Bronchial epithelial cell (primary cell): Measurements from ENCODE around the gene PHF13. TPM values are rescaled to one million over a fixed set of nuclear protein-coding genes. Genes with fewer than 3 reads are reported as not detected.
"Not testable (repeated sequence)": the region's sequence is repeated elsewhere in the genome, so short reads cannot be mapped to it uniquely, and the experiment has no call there.

Experiments
- DNase-seq: peaks from one replicate; pipeline ENCODE4 v3.0.0-alpha.2; 2010; ENCODE audit warnings: low read depth
- FAIRE-seq: peaks from 2 replicates; lab custom pipeline; 2011; peaks lifted over from hg19 to GRCh38; lab: Jason Lieb, UNC
- H3K27me3 ChIP-seq: 2 replicates; pipeline ENCODE4 v1.5.1; 2011; ENCODE audit warnings: low read length; ENCODE audit not compliant: control insufficient read depth, insufficient read depth
- H3K36me3 ChIP-seq: 2 replicates; pipeline ENCODE4 v1.5.1; 2011; ENCODE audit warnings: low read length; ENCODE audit not compliant: control insufficient read depth, insufficient read depth
- H3K4me3 ChIP-seq: 2 replicates; pipeline ENCODE4 v1.5.1; 2011; ENCODE audit warnings: mild to moderate bottlenecking, low read depth, low read length, control low read depth
- total RNA-seq: library from RNA; depleted of rRNA; stranded (reverse); fragments of >200 nt; gene quantifications from 2 replicates; pipeline ENCODE4 v1.2.1, GENCODE V29; 2014
- TF ChIP-seq, protein P1 (sequence below): IDR thresholded peaks from 2 replicates; pipeline ENCODE4 v1.5.1; 2011; ENCODE audit warnings: mild to moderate bottlenecking, moderate library complexity, low read length, control low read depth, inconsistent platforms; ENCODE audit not compliant: insufficient read depth, severe bottlenecking

Gene PHF13
- total RNA-seq, 1 donor from 2014 or later: 6.1 TPM

DNA sequence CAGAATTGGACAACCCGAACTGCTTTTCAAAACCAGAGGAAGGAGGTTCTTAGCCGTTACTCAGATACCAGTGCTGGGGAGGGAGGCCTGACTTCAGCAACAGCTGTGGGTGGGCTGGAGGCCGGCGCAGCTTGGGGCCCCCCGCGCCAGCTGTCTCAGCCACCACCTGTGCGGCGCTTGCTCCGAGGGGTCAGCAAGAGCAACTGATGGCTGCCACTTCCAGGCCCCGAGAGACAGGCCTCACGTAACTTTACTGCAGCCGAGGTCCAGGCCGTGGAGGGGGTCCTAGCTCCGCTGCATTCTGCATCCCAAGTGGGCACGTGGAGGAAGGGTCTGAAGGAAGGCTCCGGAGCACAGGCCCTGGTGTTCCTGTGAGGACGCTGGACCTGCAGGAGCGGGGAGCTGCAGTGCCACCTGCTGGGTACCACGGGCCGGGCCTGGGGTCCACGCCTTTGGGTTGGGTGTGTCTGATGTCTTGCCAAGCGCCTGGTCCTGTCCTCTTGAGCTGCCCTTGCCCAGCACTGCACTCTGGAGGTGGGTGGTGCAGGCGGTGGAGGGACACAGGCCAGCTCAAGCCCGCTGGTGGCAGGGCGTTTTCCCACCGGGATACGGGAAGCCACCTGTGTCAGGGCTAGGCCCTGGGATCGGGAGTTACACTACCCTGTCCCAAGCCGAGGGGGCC is 21.0 kb downstream of the PHF13 start:
- TF ChIP-seq, protein P1, sequence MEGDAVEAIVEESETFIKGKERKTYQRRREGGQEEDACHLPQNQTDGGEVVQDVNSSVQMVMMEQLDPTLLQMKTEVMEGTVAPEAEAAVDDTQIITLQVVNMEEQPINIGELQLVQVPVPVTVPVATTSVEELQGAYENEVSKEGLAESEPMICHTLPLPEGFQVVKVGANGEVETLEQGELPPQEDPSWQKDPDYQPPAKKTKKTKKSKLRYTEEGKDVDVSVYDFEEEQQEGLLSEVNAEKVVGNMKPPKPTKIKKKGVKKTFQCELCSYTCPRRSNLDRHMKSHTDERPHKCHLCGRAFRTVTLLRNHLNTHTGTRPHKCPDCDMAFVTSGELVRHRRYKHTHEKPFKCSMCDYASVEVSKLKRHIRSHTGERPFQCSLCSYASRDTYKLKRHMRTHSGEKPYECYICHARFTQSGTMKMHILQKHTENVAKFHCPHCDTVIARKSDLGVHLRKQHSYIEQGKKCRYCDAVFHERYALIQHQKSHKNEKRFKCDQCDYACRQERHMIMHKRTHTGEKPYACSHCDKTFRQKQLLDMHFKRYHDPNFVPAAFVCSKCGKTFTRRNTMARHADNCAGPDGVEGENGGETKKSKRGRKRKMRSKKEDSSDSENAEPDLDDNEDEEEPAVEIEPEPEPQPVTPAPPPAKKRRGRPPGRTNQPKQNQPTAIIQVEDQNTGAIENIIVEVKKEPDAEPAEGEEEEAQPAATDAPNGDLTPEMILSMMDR: peak; percentile 90
- no peak overlapping the region for H3K4me3 ChIP-seq
- FAIRE-seq: no peak
- H3K36me3 ChIP-seq: peaks cover 25% of the 10 kb centered on the region
- H3K27me3 ChIP-seq: no peaks in the 10 kb centered on the region
- peak; percentile 29 for DNase-seq

DNA sequence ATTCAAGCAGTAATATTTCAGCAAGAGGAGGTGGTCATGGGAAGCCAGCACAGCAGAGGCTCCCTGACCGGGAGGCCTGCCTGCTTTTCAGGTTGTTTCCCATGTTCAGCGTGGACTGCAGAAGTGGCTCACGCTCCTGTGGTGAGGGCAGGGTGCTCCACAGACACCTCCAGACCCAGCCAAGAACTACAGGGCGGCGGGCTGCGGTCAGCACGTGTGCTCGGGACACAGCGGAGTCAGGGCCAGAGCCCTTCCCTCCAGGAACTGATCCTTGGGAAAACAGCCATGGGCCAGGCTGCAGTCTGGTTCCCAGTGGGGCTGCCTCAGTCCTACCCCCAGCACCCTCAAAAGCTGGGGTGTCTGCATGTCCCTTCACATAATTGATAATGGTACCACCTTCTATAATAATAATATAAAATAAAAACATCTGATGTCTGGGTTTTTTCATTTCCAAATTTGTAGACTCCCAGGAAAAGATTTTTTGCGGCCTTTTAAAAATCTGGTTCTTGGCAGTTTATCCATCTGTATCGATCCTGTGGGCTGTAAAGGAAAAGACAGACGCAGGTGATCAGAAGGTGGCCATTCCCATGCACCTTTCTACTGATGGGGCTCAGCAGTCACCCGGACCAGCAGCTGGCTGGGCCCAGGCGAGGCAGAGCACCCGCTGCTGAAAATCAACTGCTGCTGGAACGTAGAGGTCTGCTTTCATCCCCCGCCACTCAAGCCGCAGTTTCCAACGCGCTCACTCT is 21.8 kb downstream of the PHF13 start:
- DNase-seq (no peak), FAIRE-seq (no peak)
- no peak overlapping the region for H3K4me3 ChIP-seq
- TF ChIP-seq, protein P1: no peak
- H3K27me3 ChIP-seq: no peaks in the 10 kb centered on the region
- peaks cover 30% of the 10 kb centered on the region for H3K36me3 ChIP-seq

DNA sequence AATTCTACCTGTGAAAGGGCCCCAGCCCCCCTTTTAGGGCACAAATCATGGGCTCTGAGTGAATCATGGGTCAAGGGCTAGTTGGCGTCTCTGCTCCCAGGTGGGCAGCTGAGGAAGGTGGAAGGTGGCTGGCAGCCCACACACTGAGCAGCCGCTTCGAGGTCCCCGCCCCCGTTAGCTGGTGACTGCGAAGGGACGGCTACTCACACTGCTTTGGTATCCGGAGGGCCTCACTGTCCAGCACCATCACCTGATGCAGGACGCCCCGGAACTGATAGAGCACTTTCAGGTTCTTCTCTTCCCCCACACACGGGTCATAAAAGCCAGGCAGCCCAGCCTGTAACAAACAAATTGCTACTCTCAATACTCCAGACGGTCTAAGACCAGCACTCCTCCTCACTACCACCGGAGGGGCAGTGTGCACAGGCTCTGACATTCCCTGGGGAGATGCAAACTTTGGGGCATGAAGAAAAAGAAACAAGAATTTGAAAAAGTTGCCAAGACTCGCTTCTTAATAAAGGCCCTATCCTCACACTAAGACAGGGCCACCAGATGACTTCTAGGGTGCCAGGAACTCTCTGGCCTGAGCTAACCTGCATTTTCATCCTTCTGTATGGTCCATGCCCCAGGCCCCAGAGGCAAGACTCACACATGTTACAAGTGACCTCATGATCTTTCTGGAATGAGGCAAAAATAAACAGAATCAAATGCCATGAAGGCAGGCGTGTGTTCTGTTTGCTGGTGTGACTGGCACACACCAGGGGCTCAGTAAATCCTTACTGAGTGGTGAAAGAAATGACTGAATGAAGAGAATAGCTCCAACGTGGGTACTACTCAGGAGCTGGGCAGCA is 22.6 kb downstream of the PHF13 start:
- Histone ChIP-seq H3K4me3 (no peak overlapping the region), H3K36me3 (peaks cover 31% of the 10 kb centered on the region), H3K27me3 (no peaks in the 10 kb centered on the region)
- TF ChIP-seq, protein P1: no peak
- no peak for DNase-seq
- FAIRE-seq: peak; percentile 28

DNA sequence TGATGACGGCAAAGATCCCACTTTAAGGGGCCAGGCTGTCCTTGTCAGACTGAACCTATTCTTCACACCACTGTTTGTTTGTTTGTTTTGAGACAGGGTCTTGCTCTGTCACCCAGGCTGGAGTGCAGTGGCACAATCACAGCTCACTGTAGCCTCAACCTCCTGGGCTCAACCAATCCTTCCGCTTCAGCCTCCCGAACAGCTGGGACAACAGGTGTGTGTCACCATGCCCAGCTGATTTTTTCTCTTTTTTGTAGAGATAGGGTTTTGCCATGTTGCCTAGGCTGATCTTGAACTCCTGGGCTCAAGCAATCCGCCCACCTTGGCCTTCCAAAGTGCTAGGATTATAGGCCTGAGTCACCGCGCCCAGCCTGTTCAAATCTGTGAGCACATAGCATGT is 23.2 kb downstream of the PHF13 start:
- not testable (repeated sequence) for DNase-seq, H3K27me3 ChIP-seq, H3K4me3 ChIP-seq, FAIRE-seq
- peaks cover 33% of the 10 kb centered on the region for H3K36me3 ChIP-seq

DNA sequence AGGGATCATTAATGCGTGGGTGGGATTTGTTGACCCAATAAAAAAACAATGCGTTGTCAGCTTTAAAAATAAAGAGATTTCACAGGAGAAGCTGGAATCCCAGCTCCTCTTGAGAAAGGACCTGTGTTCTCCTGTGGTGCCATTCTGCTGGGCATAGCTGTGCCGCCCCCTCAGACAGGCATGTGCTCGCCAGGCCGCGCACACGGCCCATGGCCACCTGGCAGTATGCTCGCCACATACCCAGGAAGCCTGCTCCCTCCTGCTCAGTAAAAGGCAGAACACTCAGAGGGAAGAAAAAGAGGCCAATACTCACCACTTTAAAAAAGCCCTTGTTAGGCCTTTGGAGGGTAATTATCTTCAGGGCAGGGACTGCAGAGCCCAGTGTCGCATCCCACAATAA is 24.2 kb downstream of the PHF13 start:
- DNase-seq (no peak), FAIRE-seq (no peak)

More for the DNA sequence above, 24.2 kb downstream of the PHF13 start:
- peaks cover 33% of the 10 kb centered on the region for H3K36me3 ChIP-seq
- no peaks in the 10 kb centered on the region for H3K27me3 ChIP-seq
- no peak overlapping the region for H3K4me3 ChIP-seq
- TF ChIP-seq, protein P1: no peak
